Measurements from ENCODE around the gene CD40.

The CD40 gene

GRCh38 chr20:46108435-46108841 lies 9.7 kb upstream of the CD40 start:
- no peak for DNase-seq
- TF ChIP-seq POLR2A (IDR thresholded peaks at IDR 0.05; ENCODE audit: low read length) (no peak), GATA1 (IDR thresholded peaks at IDR 0.05; ENCODE audit: low read depth, low read length) (no peak)

GRCh38 chr20:46108976-46109375 lies 9.1 kb upstream of the CD40 start:
- DNase-seq = no peak
- TF ChIP-seq GATA1 (IDR thresholded peaks at IDR 0.05; ENCODE audit: low read depth, low read length) (no peak), POLR2A (IDR thresholded peaks at IDR 0.05; ENCODE audit: low read length) (no peak)

GRCh38 chr20:46111028-46111835 lies 6.9 kb upstream of the CD40 start:
- DNase-seq = peak in 1 of 2 experiments; percentile 46
- TF ChIP-seq POLR2A (IDR thresholded peaks at IDR 0.05; ENCODE audit: low read length) (no peak), GATA1 (IDR thresholded peaks at IDR 0.05; ENCODE audit: low read depth, low read length) (no peak)

- no peak for DNase-seq
- TF ChIP-seq GATA1 (IDR thresholded peaks at IDR 0.05; ENCODE audit: low read depth, low read length) (no peak), POLR2A (IDR thresholded peaks at IDR 0.05; ENCODE audit: low read length) (no peak)
Measured at GRCh38 chr20:46111836-46112212, 6.3 kb upstream of the CD40 start.

- TF ChIP-seq GATA1 (IDR thresholded peaks at IDR 0.05; ENCODE audit: low read depth, low read length) (no peak), POLR2A (IDR thresholded peaks at IDR 0.05; ENCODE audit: low read length) (no peak)
- no peak for DNase-seq
Measured at GRCh38 chr20:46112430-46113112, 5.5 kb upstream of the CD40 start.

GRCh38 chr20:46113113-46113470 lies 5.0 kb upstream of the CD40 start:
- DNase-seq = no peak
- TF ChIP-seq GATA1 (IDR thresholded peaks at IDR 0.05; ENCODE audit: low read depth, low read length) (no peak), POLR2A (IDR thresholded peaks at IDR 0.05; ENCODE audit: low read length) (no peak)

GRCh38 chr20:46114449-46114848 lies 3.7 kb upstream of the CD40 start:
- TF ChIP-seq POLR2A (IDR thresholded peaks at IDR 0.05; ENCODE audit: low read length) (no peak), GATA1 (IDR thresholded peaks at IDR 0.05; ENCODE audit: low read depth, low read length) (no peak)
- DNase-seq = no peak

- DNase-seq = no peak
Measured at GRCh38 chr20:46118481-46119020, 437 bp downstream of the CD40 start.

GRCh38 chr20:46119028-46119546 lies 973 bp downstream of the CD40 start:
- DNase-seq = no peak
- TF ChIP-seq POLR2A (IDR thresholded peaks at IDR 0.05; ENCODE audit: low read length) = no peak
- no peak for TF ChIP-seq GATA1 (IDR thresholded peaks at IDR 0.05; ENCODE audit: low read depth, low read length)

More at GRCh38 chr20:46118481-46119020, 437 bp downstream of the CD40 start:
- TF ChIP-seq POLR2A (IDR thresholded peaks at IDR 0.05; ENCODE audit: low read length) (peak; percentile 28), GATA1 (IDR thresholded peaks at IDR 0.05; ENCODE audit: low read depth, low read length) (no peak)

GRCh38 chr20:46119547-46119946 lies 1.4 kb downstream of the CD40 start:
- DNase-seq = no peak
- TF ChIP-seq GATA1 (IDR thresholded peaks at IDR 0.05; ENCODE audit: low read depth, low read length) (no peak), POLR2A (IDR thresholded peaks at IDR 0.05; ENCODE audit: low read length) (no peak)

GRCh38 chr20:46120136-46120535 lies 2.0 kb downstream of the CD40 start:
- TF ChIP-seq POLR2A (IDR thresholded peaks at IDR 0.05; ENCODE audit: low read length) = no peak
- no peak for TF ChIP-seq GATA1 (IDR thresholded peaks at IDR 0.05; ENCODE audit: low read depth, low read length)

GRCh38 chr20:46121184-46121930 lies 3.2 kb downstream of the CD40 start:
- no peak for DNase-seq

More at GRCh38 chr20:46120136-46120535, 2.0 kb downstream of the CD40 start:
- DNase-seq = no peak

GRCh38 chr20:46122071-46122470 lies 4.0 kb downstream of the CD40 start:
- DNase-seq = no peak
- no peak for TF ChIP-seq POLR2A (IDR thresholded peaks at IDR 0.05; ENCODE audit: low read length)
- no peak for TF ChIP-seq GATA1 (IDR thresholded peaks at IDR 0.05; ENCODE audit: low read depth, low read length)

More at GRCh38 chr20:46121184-46121930, 3.2 kb downstream of the CD40 start:
- TF ChIP-seq POLR2A (IDR thresholded peaks at IDR 0.05; ENCODE audit: low read length) = no peak
- no peak for TF ChIP-seq GATA1 (IDR thresholded peaks at IDR 0.05; ENCODE audit: low read depth, low read length)
